H9 (cell line): ENCODE results near the gene ACCSL. TPM values are rescaled to one million over a fixed set of nuclear protein-coding genes. Genes with fewer than 3 reads are reported as not detected.

ENCODE experiments used
- DNase-seq: peaks from one replicate; pipeline ENCODE4 v3.0.0-alpha.2; 2017
- H2AFZ ChIP-seq: one replicate; pipeline ENCODE4 v1.6.1; 2013; ENCODE audit warnings: mild to moderate bottlenecking, low read length, control low read depth, moderate library complexity
- H2AK5ac ChIP-seq: 2 replicates; pipeline ENCODE4 v1.6.1; 2013; ENCODE audit warnings: low read length, control low read depth, mixed read lengths; ENCODE audit not compliant: insufficient read length
- H2BK120ac ChIP-seq: one replicate; pipeline ENCODE4 v1.6.1; 2013; ENCODE audit warnings: low read depth, mild to moderate bottlenecking, low read length, control low read depth, inconsistent platforms; ENCODE audit not compliant: poor library complexity, severe bottlenecking
- H2BK12ac ChIP-seq: 2 replicates; pipeline ENCODE4 v1.6.1; 2013; ENCODE audit warnings: low read length, control low read depth, mixed read lengths, low read depth; ENCODE audit not compliant: insufficient read length
- H2BK15ac ChIP-seq: 2 replicates; pipeline ENCODE4 v1.6.1; 2013; ENCODE audit warnings: low read depth, low read length, control low read depth
- H2BK20ac ChIP-seq: one replicate; pipeline ENCODE4 v1.6.1; 2013; ENCODE audit warnings: low read depth, mild to moderate bottlenecking, low read length, control low read depth, inconsistent platforms; ENCODE audit not compliant: poor library complexity, severe bottlenecking
- H2BK5ac ChIP-seq: 2 replicates; pipeline ENCODE4 v1.6.1; 2013; ENCODE audit warnings: low read length, control low read depth, mixed read lengths; ENCODE audit not compliant: insufficient read length
- H3K14ac ChIP-seq: 2 replicates; pipeline ENCODE4 v1.6.1; 2013; ENCODE audit warnings: low read length, control low read depth; ENCODE audit not compliant: insufficient read depth
- H3K18ac ChIP-seq: 2 replicates; pipeline ENCODE4 v1.6.1; 2013; ENCODE audit warnings: low read depth, mild to moderate bottlenecking, mixed read lengths, low read length, control low read depth; ENCODE audit not compliant: insufficient read length
- H3K23ac ChIP-seq: 2 replicates; pipeline ENCODE4 v1.6.1; 2013; ENCODE audit warnings: low read length, control low read depth, mixed read lengths, low read depth; ENCODE audit not compliant: insufficient read length
- H3K23me2 ChIP-seq: 2 replicates; pipeline ENCODE4 v1.6.1; 2013; ENCODE audit warnings: low read depth, mild to moderate bottlenecking, mixed read lengths, low read length, control low read depth; ENCODE audit not compliant: insufficient read length, poor library complexity, severe bottlenecking
- H3K27ac ChIP-seq: 2 replicates; pipeline ENCODE4 v1.5.1; 2013; ENCODE audit warnings: low read length, control low read depth, mixed read lengths, low read depth; ENCODE audit not compliant: insufficient read length
- H3K27me3 ChIP-seq: 2 replicates; pipeline ENCODE4 v1.6.1; 2013; ENCODE audit warnings: low read length, control low read depth, inconsistent platforms; ENCODE audit not compliant: insufficient read depth
- H3K4ac ChIP-seq: 2 replicates; pipeline ENCODE4 v1.6.1; 2013; ENCODE audit warnings: low read depth, mild to moderate bottlenecking, control low read depth, inconsistent platforms, low read length, moderate library complexity
- H3K4me1 ChIP-seq: 2 replicates; pipeline ENCODE4 v1.6.1; 2013; ENCODE audit warnings: low read length, control low read depth, inconsistent platforms; ENCODE audit not compliant: insufficient read depth
- H3K4me2 ChIP-seq: 2 replicates; pipeline ENCODE4 v1.6.1; 2013; ENCODE audit warnings: low read length, control low read depth, mixed read lengths; ENCODE audit not compliant: insufficient read length, insufficient read depth
- H3K56ac ChIP-seq: 2 replicates; pipeline ENCODE4 v1.6.1; 2013; ENCODE audit warnings: low read depth, mild to moderate bottlenecking, mixed read lengths, low read length, control low read depth; ENCODE audit not compliant: insufficient read length
- H3K79me1 ChIP-seq: 2 replicates; pipeline ENCODE4 v1.6.1; 2013; ENCODE audit warnings: low read depth, mild to moderate bottlenecking, moderate library complexity, low read length, control low read depth, inconsistent platforms; ENCODE audit not compliant: insufficient read depth, poor library complexity, severe bottlenecking
- H3K79me2 ChIP-seq: 2 replicates; pipeline ENCODE4 v1.6.1; 2013; ENCODE audit warnings: low read length, control low read depth, inconsistent platforms; ENCODE audit not compliant: insufficient read depth
- H3K9ac ChIP-seq: 2 replicates; pipeline ENCODE4 v1.6.1; 2013; ENCODE audit warnings: low read length, control low read depth, mixed read lengths; ENCODE audit not compliant: insufficient read length; ENCODE audit errors: extremely low read depth
- H3K9me3 ChIP-seq: one replicate; pipeline ENCODE4 v1.6.1; 2013; ENCODE audit warnings: low read depth, low read length, inconsistent platforms; ENCODE audit not compliant: control insufficient read depth
- H3T11ph ChIP-seq: one replicate; pipeline ENCODE4 v1.6.1; 2013; ENCODE audit warnings: mild to moderate bottlenecking, low read length, control low read depth, inconsistent platforms
- H4K20me1 ChIP-seq: one replicate; pipeline ENCODE4 v1.6.1; 2013; ENCODE audit not compliant: control insufficient read depth, insufficient read length, insufficient read depth
- H4K5ac ChIP-seq: 2 replicates; pipeline ENCODE4 v1.6.1; 2013; ENCODE audit warnings: low read depth, mild to moderate bottlenecking, mixed read lengths, low read length, control low read depth; ENCODE audit not compliant: insufficient read length
- H4K8ac ChIP-seq: replicated peaks from 2 replicates; pipeline ENCODE4 v1.6.1; 2013; ENCODE audit warnings: low read length, control low read depth, mixed read lengths, low read depth; ENCODE audit not compliant: insufficient read length
- H4K91ac ChIP-seq: 2 replicates; pipeline ENCODE4 v1.6.1; 2013; ENCODE audit warnings: low read depth, mild to moderate bottlenecking, moderate library complexity, mixed read lengths, low read length, control low read depth; ENCODE audit not compliant: insufficient read length
- H3K27ac Mint-ChIP-seq, 3 experiments: 2 replicates in 2 of 3; 3 replicates in 1 of 3; pipeline ENCODE4 v1.8.0; 2020 to 2021; ENCODE audit warnings: mixed read lengths in 3 of 3, mild to moderate bottlenecking in 1 of 3, moderate library complexity in 1 of 3
- H3K27me3 Mint-ChIP-seq: 2 replicates; pipeline ENCODE4 v1.8.0; 2021; ENCODE audit warnings: low read depth, mild to moderate bottlenecking, moderate library complexity, mixed read lengths
- H3K36me3 Mint-ChIP-seq, 3 experiments: 2 replicates in 2 of 3; 3 replicates in 1 of 3; pipeline ENCODE4 v1.8.0; 2020 to 2021; ENCODE audit warnings: low read depth in 3 of 3, mixed read lengths in 3 of 3; ENCODE audit not compliant: insufficient read depth in 1 of 3
- H3K4me1 Mint-ChIP-seq, 2 experiments: 2 replicates each; pipeline ENCODE4 v1.8.0; 2020; ENCODE audit warnings: mixed read lengths in 2 of 2
- H3K4me3 Mint-ChIP-seq, 2 experiments: 2 replicates in 1 of 2; 3 replicates in 1 of 2; pipeline ENCODE4 v1.8.0; 2020 to 2021; ENCODE audit warnings: mild to moderate bottlenecking in 2 of 2, mixed read lengths in 2 of 2, moderate library complexity in 1 of 2
- H3K9me3 Mint-ChIP-seq, 2 experiments: 2 replicates in 1 of 2; 3 replicates in 1 of 2; pipeline ENCODE4 v1.8.0; 2020; ENCODE audit warnings: mild to moderate bottlenecking in 2 of 2, mixed read lengths in 2 of 2, moderate library complexity in 1 of 2
- WGBS: extraction: QIAGEN DNeasy Blood & Tissue Kit; methylation state at CpG from one replicate; pipeline ENCODE4 v1.1.7; 2013; ENCODE audit warnings: missing lambda C conversion rate, low lambda C conversion rate, mixed read lengths; ENCODE audit not compliant: insufficient read length; ENCODE audit errors: extremely low coverage; 5-methylcytosine and 5-hydroxymethylcytosine counted together
- total RNA-seq: library from RNA; stranded (reverse); gene quantifications from 2 replicates; pipeline ENCODE4 v1.2.1, GENCODE V29; 2021
- TF ChIP-seq, protein P1 (sequence below): fragments of 200-600 bp; sonication (generic); conservative IDR thresholded peaks from 3 replicates; pipeline ENCODE4 v1.8.0; 2021; ENCODE audit warnings: antibody characterized with exemption, mild to moderate bottlenecking

Gene ACCSL
- total RNA-seq, 1 experiment from 2014 or later = not detected

GRCh38 chr11:44002191-44003093, 45.3 kb upstream of the ACCSL start:
- Histone ChIP-seq H2BK5ac (no peak overlapping the region), H2BK20ac (no peak overlapping the region), H3K4me2 (no peak overlapping the region), H2BK15ac (no peak overlapping the region), H3K27ac (no peak overlapping the region), H2AFZ (no peak overlapping the region), H3K9me3 (no peaks in the 10 kb centered on the region), H3K4me1 (no peaks in the 10 kb centered on the region; the same call in 1 of the 2 replicates), H3K18ac (no peak overlapping the region), H2BK120ac (no peak overlapping the region), H4K5ac (no peak overlapping the region), H4K20me1 (no peaks in the 10 kb centered on the region), H3K23me2 (no peaks in the 10 kb centered on the region), H4K91ac (no peak overlapping the region), H3K56ac (no peak overlapping the region), H2AK5ac (no peak overlapping the region), H3K4ac (no peak overlapping the region), H3K79me1 (no peaks in the 10 kb centered on the region), H3K79me2 (no peaks in the 10 kb centered on the region), H3K23ac (no peak overlapping the region), H3K14ac (peak overlapping the region; percentile 67; the same call in 1 of the 2 replicates), H3K27me3 (no peaks in the 10 kb centered on the region), H4K8ac (no peak overlapping the region), H2BK12ac (no peak overlapping the region), H3K9ac (no peak overlapping the region), H3T11ph (no peak overlapping the region)
- WGBS = no CpG with 5 or more reads among the region's 18 CpGs
- Mint-ChIP-seq H3K36me3 (no peaks in the 10 kb centered on the region), H3K4me3 (no peak overlapping the region), H3K27me3 (peaks cover 4% of the 10 kb centered on the region; the same call in 1 of the 2 replicates), H3K9me3 (no peaks in the 10 kb centered on the region), H3K27ac (0 out of 7 replicates have a peak overlapping the region, but pooled peaks of 1 of the 3 experiments have one; percentile 39), H3K4me1 (peaks cover 15 to 28% of the 10 kb centered on the region in 2 experiments)
- TF ChIP-seq, protein P1, sequence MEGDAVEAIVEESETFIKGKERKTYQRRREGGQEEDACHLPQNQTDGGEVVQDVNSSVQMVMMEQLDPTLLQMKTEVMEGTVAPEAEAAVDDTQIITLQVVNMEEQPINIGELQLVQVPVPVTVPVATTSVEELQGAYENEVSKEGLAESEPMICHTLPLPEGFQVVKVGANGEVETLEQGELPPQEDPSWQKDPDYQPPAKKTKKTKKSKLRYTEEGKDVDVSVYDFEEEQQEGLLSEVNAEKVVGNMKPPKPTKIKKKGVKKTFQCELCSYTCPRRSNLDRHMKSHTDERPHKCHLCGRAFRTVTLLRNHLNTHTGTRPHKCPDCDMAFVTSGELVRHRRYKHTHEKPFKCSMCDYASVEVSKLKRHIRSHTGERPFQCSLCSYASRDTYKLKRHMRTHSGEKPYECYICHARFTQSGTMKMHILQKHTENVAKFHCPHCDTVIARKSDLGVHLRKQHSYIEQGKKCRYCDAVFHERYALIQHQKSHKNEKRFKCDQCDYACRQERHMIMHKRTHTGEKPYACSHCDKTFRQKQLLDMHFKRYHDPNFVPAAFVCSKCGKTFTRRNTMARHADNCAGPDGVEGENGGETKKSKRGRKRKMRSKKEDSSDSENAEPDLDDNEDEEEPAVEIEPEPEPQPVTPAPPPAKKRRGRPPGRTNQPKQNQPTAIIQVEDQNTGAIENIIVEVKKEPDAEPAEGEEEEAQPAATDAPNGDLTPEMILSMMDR = no peak
- DNase-seq = no peak
